ENCODE data around the gene SLC25A29. TPM values are rescaled to one million over a fixed set of nuclear protein-coding genes. Genes with fewer than 3 reads are reported as not detected.
A peak's percentile ranks its signal among the peaks of the same experiment; 100 is the strongest.

The SLC25A29 gene
- total and polyA plus RNA-seq, 2 of the 4 experiments (the other 2 are of a cell fraction) = 6.5 to 37.7 TPM

- H3K79me1 ChIP-seq (ENCODE audit: low read depth in 1 of 2, low read length in 2 of 2) = peaks cover 6 to 47% of the 10 kb centered on the region in 2 experiments; a peak in 3 of 4 replicates
- no peak for TF ChIP-seq ELK1 (IDR thresholded peaks at IDR 0.05; ENCODE audit: borderline replicate concordance, low read depth, low read length)
- TF ChIP-seq RAD21 (IDR thresholded peaks at IDR 0.05; ENCODE audit: low read length) = peak; percentile 48
- TF ChIP-seq RCOR1 (IDR thresholded peaks at IDR 0.05; ENCODE audit: insufficient replicate concordance, low read length) = no peak
- TF ChIP-seq CTCF (conservative IDR thresholded peaks at IDR 0.05; ENCODE audit: low read depth, low read length) = peak; percentile 63
- no peak for TF ChIP-seq SMC3 (IDR thresholded peaks at IDR 0.05; ENCODE audit: low read depth, low read length)
- no peak overlapping the region for H2AFZ ChIP-seq (replicated peaks; ENCODE audit: low read length, poor library complexity)
- H4K91ac ChIP-seq (ENCODE audit: insufficient read depth, low read depth, low read length) = no peak overlapping the region
- CTCF ChIA-PET = interaction anchor here (0.9 to 1.3 kb wide), 3 partner anchors 11 to 23 kb away, joined by 4 to 10 read pairs (median 4); no protein-coding TSS in a partner anchor
- H2AK9ac ChIP-seq (replicated peaks; ENCODE audit: low read depth, low read length, poor library complexity) = no peak overlapping the region
- H3K9me3 ChIP-seq (ENCODE audit: control insufficient read depth, insufficient read depth, low read length) = no peaks in the 10 kb centered on the region
- no peak overlapping the region for H2BK15ac ChIP-seq (ENCODE audit: low read depth, low read length)
- peaks cover 2% of the 10 kb centered on the region for H3K36me3 ChIP-seq (ENCODE audit: control insufficient read depth, insufficient read depth, low read length)
- no peak overlapping the region for H3K4ac ChIP-seq (ENCODE audit: low read depth, low read length)
- H4K5ac ChIP-seq (ENCODE audit: low read depth, low read length) = no peak overlapping the region
- H2BK20ac ChIP-seq (ENCODE audit: low read depth, low read length) = no peak overlapping the region
- BruUV-seq (replicated peaks) = no TSS peak
- no CpG with 5 or more reads among the region's 3 CpGs for WGBS, 2 experiments (ENCODE audit: extremely low coverage in 2 of 2, insufficient read length in 1 of 2)
- intact Hi-C loops (cut with micrococcal nuclease) = no loop called here
- H3K23ac ChIP-seq (ENCODE audit: low read depth, low read length) = no peak overlapping the region
- peaks cover 97% of the 10 kb centered on the region for H4K20me1 ChIP-seq (ENCODE audit: insufficient read depth, low read length)
- no peak overlapping the region for H2BK120ac ChIP-seq (ENCODE audit: low read depth, low read length)
- no peak overlapping the region for H3K4me3 ChIP-seq (ENCODE audit: insufficient read depth, low read depth, low read length)
- H3K9me1 ChIP-seq (ENCODE audit: insufficient read depth, low read length) = peaks cover 26% of the 10 kb centered on the region
- H3K4me1 ChIP-seq (ENCODE audit: control insufficient read depth, insufficient read depth, low read length) = peaks cover 13% of the 10 kb centered on the region
- H3K9ac ChIP-seq (ENCODE audit: low read depth, low read length) = no peak overlapping the region
- dilution Hi-C loops (cut with HindIII; ENCODE audit: low sequenced_read_pairs, unreplicated experiment) = no loop called here
- H3K27ac ChIP-seq (ENCODE audit: insufficient read depth, low read length) = no peak overlapping the region
- H3K14ac ChIP-seq (replicated peaks; ENCODE audit: low read depth, low read length) = no peak overlapping the region
- ATAC-seq (ENCODE audit: low read depth) (peak; percentile 79), DNase-seq (peak; percentile 47)
- no peak overlapping the region for H3K18ac ChIP-seq (ENCODE audit: low read depth, low read length)
- H4K8ac ChIP-seq (ENCODE audit: low read depth in 2 of 2, low read length in 2 of 2) = no peak overlapping the region
- no peak overlapping the region for H2AK5ac ChIP-seq (ENCODE audit: low read depth, low read length)
- no peak overlapping the region for H2BK5ac ChIP-seq (ENCODE audit: low read depth, low read length, poor library complexity, severe bottlenecking)
- in situ Hi-C loops (cut with MboI; ENCODE audit: low sequenced_read_pairs) = no loop called here
- no peak overlapping the region for H3K4me2 ChIP-seq (ENCODE audit: low read depth, low read length)
- no peaks in the 10 kb centered on the region for H3K27me3 ChIP-seq (ENCODE audit: control insufficient read depth, insufficient read depth, low read length)
- POLR2A ChIA-PET (ENCODE audit: unreplicated experiment) = no interaction called here
- no peak overlapping the region for H3K56ac ChIP-seq (ENCODE audit: extremely low read depth, insufficient read depth, low read length)
Observed at GRCh38 chr14:100246809-100247428, 59.3 kb downstream of the SLC25A29 start.

Measured in IMR-90 (cell line).